Type B pancreatic cell (in vitro differentiated cells): Measurements from ENCODE around the gene EPS8L2. TPM values are rescaled to one million over a fixed set of nuclear protein-coding genes. Genes with fewer than 3 reads are reported as not detected.

Experiments
- DNase-seq: peaks from one replicate; pipeline ENCODE4 v3.0.0; 2021; ENCODE audit warnings: mixed read lengths; ENCODE audit not compliant: unreplicated experiment; ENCODE audit errors: extremely low spot score
- H3K27ac Mint-ChIP-seq: 2 replicates; pipeline ENCODE4 v1.8.0; 2021; ENCODE audit warnings: mild to moderate bottlenecking, mixed read lengths
- H3K27me3 Mint-ChIP-seq: 2 replicates; pipeline ENCODE4 v1.8.0; 2021; ENCODE audit warnings: mixed read lengths
- H3K36me3 Mint-ChIP-seq: 2 replicates; pipeline ENCODE4 v1.8.0; 2021; ENCODE audit warnings: mixed read lengths
- H3K4me1 Mint-ChIP-seq: one replicate; pipeline ENCODE4 v1.8.0; 2021; ENCODE audit warnings: mixed read lengths; ENCODE audit not compliant: unreplicated experiment
- H3K4me3 Mint-ChIP-seq: 2 replicates; pipeline ENCODE4 v1.8.0; 2021; ENCODE audit warnings: mild to moderate bottlenecking, mixed read lengths
- H3K9me3 Mint-ChIP-seq: 2 replicates; pipeline ENCODE4 v1.8.0; 2021; ENCODE audit warnings: mixed read lengths
- total RNA-seq: library from RNA; stranded (reverse); gene quantifications from 2 replicates; pipeline ENCODE4 v1.2.1, GENCODE V29; 2021; ENCODE audit warnings: low replicate concordance
- TF ChIP-seq, protein P1 (sequence below): fragments of 200-600 bp; sonication (generic); conservative IDR thresholded peaks from 2 replicates; pipeline ENCODE4 v1.5.0; 2021; ENCODE audit warnings: antibody characterized with exemption, mild to moderate bottlenecking

EPS8L2 gene
- total RNA-seq, 1 donor from 2014 or later, result 218 TPM

DNA sequence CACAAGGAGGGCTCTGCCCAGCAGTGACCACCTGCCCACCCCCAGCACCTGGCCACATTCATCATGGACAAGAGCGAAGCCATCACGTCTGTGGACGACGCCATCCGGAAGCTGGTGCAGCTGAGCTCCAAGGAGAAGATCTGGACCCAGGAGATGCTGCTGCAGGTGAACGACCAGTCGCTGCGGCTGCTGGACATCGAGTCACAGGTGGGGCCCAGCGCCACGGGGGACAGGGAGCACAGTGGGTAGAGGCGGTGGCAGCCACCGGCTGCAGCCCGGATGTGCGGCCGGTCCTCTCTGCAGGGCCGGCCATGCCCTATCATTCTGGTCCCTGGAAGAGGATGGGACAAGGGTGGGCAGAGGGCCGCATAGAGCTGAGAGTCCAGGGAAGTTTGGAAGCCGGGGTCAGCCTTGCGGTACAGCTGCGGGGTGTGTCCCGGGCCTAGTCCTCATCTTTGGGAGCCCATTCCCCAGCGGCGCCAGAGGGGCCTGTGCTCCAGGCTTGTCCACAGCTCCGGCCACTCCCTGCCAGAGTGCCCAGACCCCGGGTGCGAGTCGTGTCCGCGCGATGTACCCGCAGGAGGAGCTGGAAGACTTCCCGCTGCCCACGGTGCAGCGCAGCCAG lies 14.1 kb downstream of the EPS8L2 start:
- H3K4me1 Mint-ChIP-seq, result peaks cover 12% of the 10 kb centered on the region
- no peak overlapping the region for H3K27ac Mint-ChIP-seq
- peaks cover 27% of the 10 kb centered on the region for H3K27me3 Mint-ChIP-seq
- DNase-seq, result no peak
- H3K36me3 Mint-ChIP-seq, result peaks cover 8% of the 10 kb centered on the region
- no peaks in the 10 kb centered on the region for H3K9me3 Mint-ChIP-seq
- no peak overlapping the region for H3K4me3 Mint-ChIP-seq
- TF ChIP-seq, protein P1, sequence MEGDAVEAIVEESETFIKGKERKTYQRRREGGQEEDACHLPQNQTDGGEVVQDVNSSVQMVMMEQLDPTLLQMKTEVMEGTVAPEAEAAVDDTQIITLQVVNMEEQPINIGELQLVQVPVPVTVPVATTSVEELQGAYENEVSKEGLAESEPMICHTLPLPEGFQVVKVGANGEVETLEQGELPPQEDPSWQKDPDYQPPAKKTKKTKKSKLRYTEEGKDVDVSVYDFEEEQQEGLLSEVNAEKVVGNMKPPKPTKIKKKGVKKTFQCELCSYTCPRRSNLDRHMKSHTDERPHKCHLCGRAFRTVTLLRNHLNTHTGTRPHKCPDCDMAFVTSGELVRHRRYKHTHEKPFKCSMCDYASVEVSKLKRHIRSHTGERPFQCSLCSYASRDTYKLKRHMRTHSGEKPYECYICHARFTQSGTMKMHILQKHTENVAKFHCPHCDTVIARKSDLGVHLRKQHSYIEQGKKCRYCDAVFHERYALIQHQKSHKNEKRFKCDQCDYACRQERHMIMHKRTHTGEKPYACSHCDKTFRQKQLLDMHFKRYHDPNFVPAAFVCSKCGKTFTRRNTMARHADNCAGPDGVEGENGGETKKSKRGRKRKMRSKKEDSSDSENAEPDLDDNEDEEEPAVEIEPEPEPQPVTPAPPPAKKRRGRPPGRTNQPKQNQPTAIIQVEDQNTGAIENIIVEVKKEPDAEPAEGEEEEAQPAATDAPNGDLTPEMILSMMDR, result no peak

DNA sequence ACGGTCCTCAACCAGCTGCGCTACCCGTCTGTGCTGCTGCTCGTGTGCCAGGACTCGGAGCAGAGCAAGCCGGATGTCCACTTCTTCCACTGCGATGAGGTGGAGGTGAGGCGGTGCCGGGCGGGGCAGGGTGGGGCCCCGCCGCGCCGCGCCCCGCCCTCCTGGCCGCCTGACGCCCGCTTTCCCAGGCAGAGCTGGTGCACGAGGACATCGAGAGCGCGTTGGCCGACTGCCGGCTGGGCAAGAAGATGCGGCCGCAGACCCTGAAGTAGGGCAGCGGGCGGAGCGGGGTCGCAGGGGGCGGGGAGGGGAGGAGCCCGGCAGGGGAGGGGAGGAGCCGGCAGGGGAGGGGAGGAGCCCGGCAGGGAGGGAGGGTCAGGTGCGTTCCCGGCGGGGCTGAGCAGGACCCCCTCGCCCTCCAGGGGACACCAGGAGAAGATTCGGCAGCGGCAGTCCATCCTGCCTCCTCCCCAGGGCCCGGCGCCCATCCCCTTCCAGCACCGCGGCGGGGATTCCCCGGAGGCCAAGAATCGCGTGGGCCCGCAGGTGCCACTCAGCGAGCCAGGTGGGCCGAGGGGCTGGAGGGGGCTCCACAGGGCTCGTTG lies 14.7 kb downstream of the EPS8L2 start:
- Mint-ChIP-seq H3K9me3 (no peaks in the 10 kb centered on the region), H3K27ac (no peak overlapping the region), H3K4me3 (no peak overlapping the region), H3K36me3 (peaks cover 5% of the 10 kb centered on the region), H3K4me1 (peaks cover 9% of the 10 kb centered on the region), H3K27me3 (peaks cover 30% of the 10 kb centered on the region)
- peak; percentile 72 for DNase-seq
- TF ChIP-seq, protein P1, result no peak

DNA sequence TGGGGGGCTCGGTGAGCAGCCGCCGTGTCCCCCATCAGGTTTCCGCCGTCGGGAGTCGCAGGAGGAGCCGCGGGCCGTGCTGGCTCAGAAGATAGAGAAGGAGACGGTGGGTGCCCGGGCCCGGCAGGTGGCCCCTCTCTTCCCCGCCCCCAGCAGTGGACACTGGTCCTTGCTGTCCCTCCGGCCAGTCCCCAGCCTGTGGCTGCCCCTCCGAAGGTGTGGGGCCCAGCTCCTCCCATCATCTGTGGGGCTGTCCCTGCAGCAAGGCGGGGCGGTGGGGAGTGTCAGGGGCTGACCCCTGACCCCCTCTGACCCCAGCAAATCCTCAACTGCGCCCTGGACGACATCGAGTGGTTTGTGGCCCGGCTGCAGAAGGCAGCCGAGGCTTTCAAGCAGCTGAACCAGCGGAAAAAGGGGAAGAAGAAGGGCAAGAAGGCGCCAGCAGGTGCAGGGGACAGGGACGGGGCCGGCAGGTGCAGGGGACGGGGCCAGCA lies 15.3 kb downstream of the EPS8L2 start:
- Mint-ChIP-seq H3K4me3 (no peak overlapping the region), H3K9me3 (no peaks in the 10 kb centered on the region), H3K27ac (no peak overlapping the region), H3K4me1 (peaks cover 9% of the 10 kb centered on the region), H3K36me3 (peaks cover 4% of the 10 kb centered on the region), H3K27me3 (peaks cover 30% of the 10 kb centered on the region)
- TF ChIP-seq, protein P1, result no peak
- no peak for DNase-seq

DNA sequence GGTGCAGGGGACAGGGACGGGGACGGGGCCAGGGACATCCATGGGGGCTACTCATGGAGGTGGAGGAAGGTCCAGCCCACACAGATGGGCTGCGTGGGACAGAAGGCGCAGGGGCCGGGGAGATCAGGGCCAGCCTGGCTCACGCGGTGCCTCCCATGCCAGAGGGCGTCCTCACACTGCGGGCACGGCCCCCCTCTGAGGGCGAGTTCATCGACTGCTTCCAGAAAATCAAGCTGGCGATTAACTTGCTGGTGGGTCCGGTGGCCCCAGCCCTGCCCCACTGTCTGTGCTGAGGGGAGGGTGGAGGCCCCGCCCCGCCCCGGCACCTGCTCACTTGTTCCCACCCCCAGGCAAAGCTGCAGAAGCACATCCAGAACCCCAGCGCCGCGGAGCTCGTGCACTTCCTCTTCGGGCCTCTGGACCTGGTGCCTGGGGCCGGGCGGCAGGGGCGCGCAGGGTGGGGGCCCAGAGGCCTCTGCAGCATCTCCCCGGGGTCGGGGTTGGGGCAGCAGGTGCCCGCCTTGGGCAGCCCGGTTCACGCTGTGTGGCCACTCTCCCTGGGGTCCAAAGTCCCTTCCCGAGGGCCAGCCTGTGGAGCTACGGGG lies 15.8 kb downstream of the EPS8L2 start:
- no peak overlapping the region for H3K4me3 Mint-ChIP-seq

DNA sequence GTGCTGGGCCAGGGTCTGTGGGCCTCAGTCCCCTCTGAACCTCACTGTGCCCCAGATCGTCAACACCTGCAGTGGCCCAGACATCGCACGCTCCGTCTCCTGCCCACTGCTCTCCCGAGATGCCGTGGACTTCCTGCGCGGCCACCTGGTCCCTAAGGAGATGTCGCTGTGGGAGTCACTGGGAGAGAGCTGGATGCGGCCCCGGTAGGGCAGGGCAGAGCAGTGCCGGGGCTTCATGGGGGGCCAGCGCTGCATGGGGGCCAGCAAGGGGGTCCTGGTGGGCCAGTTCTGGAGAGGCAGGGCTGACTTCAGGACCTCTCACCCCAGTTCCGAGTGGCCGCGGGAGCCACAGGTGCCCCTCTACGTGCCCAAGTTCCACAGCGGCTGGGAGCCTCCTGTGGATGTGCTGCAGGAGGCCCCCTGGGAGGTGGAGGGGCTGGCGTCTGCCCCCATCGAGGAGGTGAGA lies 16.3 kb downstream of the EPS8L2 start:
- Mint-ChIP-seq H3K27me3 (peaks cover 32% of the 10 kb centered on the region), H3K4me3 (no peak overlapping the region), H3K27ac (no peak overlapping the region), H3K36me3 (no peaks in the 10 kb centered on the region), H3K4me1 (peaks cover 9% of the 10 kb centered on the region), H3K9me3 (no peaks in the 10 kb centered on the region)
- TF ChIP-seq, protein P1, result no peak
- no peak for DNase-seq

More for the DNA sequence above, 15.8 kb downstream of the EPS8L2 start:
- Mint-ChIP-seq H3K9me3 (no peaks in the 10 kb centered on the region), H3K4me1 (peaks cover 9% of the 10 kb centered on the region), H3K27ac (no peak overlapping the region), H3K27me3 (peaks cover 32% of the 10 kb centered on the region), H3K36me3 (no peaks in the 10 kb centered on the region)
- peak; percentile 70 for DNase-seq
- TF ChIP-seq, protein P1, result no peak
